ENCODE data around the gene RSPO4.

The RSPO4 gene

DNA sequence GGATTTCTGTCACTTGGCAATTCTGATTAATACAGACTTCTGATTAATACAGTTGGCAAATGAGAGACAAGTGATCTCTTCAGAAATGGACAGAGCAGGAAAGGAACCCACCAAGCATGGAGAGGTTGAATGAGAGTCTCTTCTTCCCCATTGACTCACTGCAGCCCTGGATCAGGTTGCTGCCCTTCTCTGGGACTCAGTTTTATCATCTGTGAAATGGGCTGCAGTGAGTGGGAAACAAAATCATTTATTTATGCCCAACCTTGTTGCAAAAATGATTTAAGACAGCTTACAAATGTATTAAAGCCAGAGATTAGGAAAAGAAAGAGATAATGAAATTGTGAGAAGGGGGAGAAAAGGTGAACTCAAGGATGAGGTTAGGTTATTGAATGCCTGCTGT, 20.8 kb upstream of the RSPO4 start:
- Histone ChIP-seq H3K27me3 (ENCODE audit: insufficient read depth, low read length) (no peaks in the 10 kb centered on the region), H3K27ac (ENCODE audit: low read depth, low read length) (no peak overlapping the region), H3K4me3 (ENCODE audit: low read length) (no peak overlapping the region), H3K4me1 (ENCODE audit: insufficient read depth, low read length) (no peaks in the 10 kb centered on the region), H3K9ac (ENCODE audit: low read depth, low read length) (no peak overlapping the region), H3K9me3 (ENCODE audit: insufficient read depth, low read depth, low read length) (no peaks in the 10 kb centered on the region), H3K36me3 (ENCODE audit: insufficient read depth, low read length) (no peaks in the 10 kb centered on the region)

DNA sequence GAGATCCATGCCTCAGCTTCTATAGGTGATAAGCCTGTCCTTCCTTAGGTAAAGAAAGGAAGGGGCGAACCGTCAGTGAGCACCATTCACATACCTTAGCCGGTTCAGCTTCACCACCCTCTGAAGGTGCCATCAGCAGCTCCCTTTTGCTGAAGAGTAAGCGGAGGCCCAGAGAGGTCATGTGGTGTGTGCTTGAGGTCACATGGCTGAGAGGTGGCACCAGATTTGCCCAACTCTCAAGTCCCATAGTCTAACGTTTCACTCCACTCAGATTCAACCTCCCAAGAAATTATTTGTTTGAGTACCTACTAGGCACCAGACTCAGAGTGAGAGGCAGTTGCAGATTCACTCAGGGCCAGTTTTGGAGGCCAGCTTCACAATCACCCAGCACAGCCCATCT, 18.5 kb upstream of the RSPO4 start:
- Histone ChIP-seq H3K4me1 (ENCODE audit: insufficient read depth, low read length) (no peaks in the 10 kb centered on the region), H3K36me3 (ENCODE audit: insufficient read depth, low read length) (no peaks in the 10 kb centered on the region), H3K27me3 (ENCODE audit: insufficient read depth, low read length) (no peaks in the 10 kb centered on the region), H3K27ac (ENCODE audit: low read depth, low read length) (no peak overlapping the region), H3K9ac (ENCODE audit: low read depth, low read length) (no peak overlapping the region), H3K9me3 (ENCODE audit: insufficient read depth, low read depth, low read length) (no peaks in the 10 kb centered on the region), H3K4me3 (ENCODE audit: low read length) (no peak overlapping the region)
- 90% methylated on average over 5 of the region's 5 CpGs for WGBS

DNA sequence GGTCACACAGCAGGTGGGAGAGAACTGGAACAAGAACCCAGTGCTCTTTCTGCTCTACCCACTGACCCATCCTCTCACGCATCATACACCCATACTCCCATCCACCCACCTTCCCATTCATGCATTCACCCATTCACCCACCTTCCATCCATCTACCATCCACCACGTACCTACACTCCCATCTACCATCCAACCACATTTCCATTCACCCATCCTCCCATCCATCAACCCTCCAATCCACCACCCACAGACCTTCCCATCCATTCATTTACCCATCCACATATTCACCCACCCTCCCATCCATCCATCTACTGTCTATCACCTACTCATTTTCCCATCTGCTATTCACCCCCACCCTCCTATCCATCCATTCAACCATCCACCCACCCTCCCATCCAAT, 17.2 kb upstream of the RSPO4 start:
- Histone ChIP-seq H3K27ac (ENCODE audit: low read depth, low read length) (no peak overlapping the region), H3K27me3 (ENCODE audit: insufficient read depth, low read length) (no peaks in the 10 kb centered on the region), H3K9me3 (ENCODE audit: insufficient read depth, low read depth, low read length) (no peaks in the 10 kb centered on the region), H3K4me1 (ENCODE audit: insufficient read depth, low read length) (no peaks in the 10 kb centered on the region), H3K36me3 (ENCODE audit: insufficient read depth, low read length) (no peaks in the 10 kb centered on the region), H3K4me3 (ENCODE audit: low read length) (no peak overlapping the region), H3K9ac (ENCODE audit: low read depth, low read length) (no peak overlapping the region)
- 49% methylated on average over 2 of the region's 2 CpGs for WGBS

DNA sequence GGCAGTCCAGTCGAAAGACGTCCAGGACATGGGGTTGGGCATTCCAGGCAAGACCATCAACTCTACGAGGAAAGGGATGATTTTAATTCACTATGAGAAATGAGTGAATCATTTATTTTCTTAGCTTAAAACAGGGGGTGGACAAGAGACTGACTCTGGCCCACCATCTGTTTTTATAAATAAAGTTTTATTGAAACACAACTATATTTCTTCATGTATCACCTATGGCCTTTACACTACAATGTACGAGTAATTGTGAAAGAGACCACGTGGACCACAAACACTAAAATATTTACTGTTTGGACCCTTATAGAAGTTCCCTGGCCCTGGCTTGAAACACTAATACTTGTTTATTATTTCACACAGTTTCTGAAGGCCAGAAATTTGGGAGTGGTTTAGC, 15.6 kb upstream of the RSPO4 start:
- Histone ChIP-seq H3K36me3 (ENCODE audit: insufficient read depth, low read length) (no peaks in the 10 kb centered on the region), H3K9ac (ENCODE audit: low read depth, low read length) (no peak overlapping the region), H3K9me3 (ENCODE audit: insufficient read depth, low read depth, low read length) (no peaks in the 10 kb centered on the region), H3K27ac (ENCODE audit: low read depth, low read length) (no peak overlapping the region), H3K4me1 (ENCODE audit: insufficient read depth, low read length) (no peaks in the 10 kb centered on the region), H3K4me3 (ENCODE audit: low read length) (no peak overlapping the region), H3K27me3 (ENCODE audit: insufficient read depth, low read length) (no peaks in the 10 kb centered on the region)
- 56% methylated on average over 5 of the region's 5 CpGs for WGBS

DNA sequence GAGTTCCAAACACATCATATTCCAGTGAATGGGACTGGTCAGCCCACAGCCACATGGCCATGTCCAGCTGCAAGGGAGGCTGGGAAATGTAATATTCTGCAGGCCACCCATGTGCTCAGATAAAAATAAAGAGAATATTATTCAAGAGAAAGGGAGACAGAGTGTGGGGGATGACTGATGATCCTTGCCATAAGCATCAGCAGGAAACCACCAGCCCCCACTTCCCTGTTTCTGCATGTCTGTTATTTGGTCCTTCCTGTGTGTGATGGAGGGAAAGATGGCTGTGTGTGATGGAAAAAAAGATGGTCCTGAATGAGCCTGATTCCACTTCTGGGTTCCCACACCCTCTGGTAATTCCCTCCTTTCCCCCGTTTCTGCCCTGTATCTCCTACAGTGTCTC, 13.1 kb upstream of the RSPO4 start:
- Histone ChIP-seq H3K4me1 (ENCODE audit: insufficient read depth, low read length) (no peaks in the 10 kb centered on the region), H3K4me3 (ENCODE audit: low read length) (no peak overlapping the region), H3K9ac (ENCODE audit: low read depth, low read length) (no peak overlapping the region), H3K36me3 (ENCODE audit: insufficient read depth, low read length) (no peaks in the 10 kb centered on the region), H3K27ac (ENCODE audit: low read depth, low read length) (no peak overlapping the region), H3K27me3 (ENCODE audit: insufficient read depth, low read length) (no peaks in the 10 kb centered on the region), H3K9me3 (ENCODE audit: insufficient read depth, low read depth, low read length) (no peaks in the 10 kb centered on the region)
- WGBS, result 86% methylated on average over 1 of the region's 1 CpG

DNA sequence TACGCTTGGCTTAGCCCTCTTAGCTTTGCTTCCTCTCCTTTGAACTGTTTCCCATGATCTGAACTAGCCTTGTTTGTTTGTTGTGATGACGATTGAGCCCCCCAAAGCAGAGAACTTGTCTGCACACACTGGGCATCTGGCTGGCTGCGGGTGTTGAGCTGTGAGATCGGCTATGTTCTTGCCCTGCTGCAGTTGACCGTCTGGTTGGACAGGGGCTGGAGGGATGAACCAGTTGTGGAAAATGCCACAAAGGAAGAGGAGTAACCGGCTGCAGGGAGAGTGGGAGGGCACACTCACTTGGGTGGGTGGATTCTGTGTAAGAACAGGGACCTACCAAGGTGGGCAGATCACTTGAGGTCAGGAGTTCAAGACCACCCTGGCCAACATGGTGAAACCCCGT, 12.4 kb upstream of the RSPO4 start:
- Histone ChIP-seq H3K4me3 (ENCODE audit: low read length) (no peak overlapping the region), H3K27ac (ENCODE audit: low read depth, low read length) (no peak overlapping the region), H3K9ac (ENCODE audit: low read depth, low read length) (no peak overlapping the region), H3K4me1 (ENCODE audit: insufficient read depth, low read length) (no peaks in the 10 kb centered on the region), H3K27me3 (ENCODE audit: insufficient read depth, low read length) (no peaks in the 10 kb centered on the region), H3K36me3 (ENCODE audit: insufficient read depth, low read length) (no peaks in the 10 kb centered on the region), H3K9me3 (ENCODE audit: insufficient read depth, low read depth, low read length) (no peaks in the 10 kb centered on the region)
- 93% methylated on average over 5 of the region's 7 CpGs for WGBS

DNA sequence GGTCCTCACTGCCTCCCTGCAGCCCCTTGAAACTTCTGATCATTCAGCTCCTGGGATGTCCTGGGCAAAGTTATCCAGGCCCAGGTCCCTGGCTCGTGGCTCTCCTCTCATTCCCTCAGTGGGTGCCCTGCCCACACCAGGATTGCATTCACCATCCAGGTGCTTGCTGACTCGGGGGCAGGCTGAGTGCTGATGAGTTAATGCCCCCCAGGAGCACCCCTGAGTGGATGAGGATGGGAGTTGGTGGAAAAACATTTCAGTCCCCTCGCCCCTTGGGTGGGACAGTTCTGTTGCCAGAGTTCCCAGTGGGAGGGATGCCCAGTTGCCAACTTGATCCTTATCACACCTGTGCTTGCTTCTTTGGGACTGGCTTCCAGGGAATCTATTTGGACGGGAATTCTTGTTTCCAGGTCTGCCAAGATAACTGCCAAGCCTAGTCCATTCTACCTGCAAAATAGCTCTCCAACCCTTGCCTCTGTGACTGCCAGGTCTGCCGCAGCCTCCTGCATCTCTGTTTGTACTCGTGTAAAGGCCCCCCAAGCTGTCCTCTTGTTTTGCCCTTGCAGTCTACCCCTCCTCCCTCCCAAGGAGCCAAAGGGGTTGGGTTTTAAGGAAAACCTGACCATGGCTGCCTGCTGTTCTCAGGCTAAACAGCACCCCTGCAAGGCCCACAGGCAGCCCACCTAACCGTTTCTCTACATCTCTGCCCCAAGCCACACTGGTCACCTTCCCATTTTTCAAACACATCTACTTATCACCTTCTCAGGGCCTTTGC, 11.6 kb upstream of the RSPO4 start:
- Histone ChIP-seq H3K4me3 (ENCODE audit: low read length) (no peak overlapping the region), H3K27ac (ENCODE audit: low read depth, low read length) (no peak overlapping the region), H3K9me3 (ENCODE audit: insufficient read depth, low read depth, low read length) (no peaks in the 10 kb centered on the region), H3K9ac (ENCODE audit: low read depth, low read length) (no peak overlapping the region), H3K36me3 (ENCODE audit: insufficient read depth, low read length) (no peaks in the 10 kb centered on the region), H3K4me1 (ENCODE audit: insufficient read depth, low read length) (no peaks in the 10 kb centered on the region), H3K27me3 (ENCODE audit: insufficient read depth, low read length) (no peaks in the 10 kb centered on the region)
- WGBS, result 84% methylated on average over 7 of the region's 7 CpGs

DNA sequence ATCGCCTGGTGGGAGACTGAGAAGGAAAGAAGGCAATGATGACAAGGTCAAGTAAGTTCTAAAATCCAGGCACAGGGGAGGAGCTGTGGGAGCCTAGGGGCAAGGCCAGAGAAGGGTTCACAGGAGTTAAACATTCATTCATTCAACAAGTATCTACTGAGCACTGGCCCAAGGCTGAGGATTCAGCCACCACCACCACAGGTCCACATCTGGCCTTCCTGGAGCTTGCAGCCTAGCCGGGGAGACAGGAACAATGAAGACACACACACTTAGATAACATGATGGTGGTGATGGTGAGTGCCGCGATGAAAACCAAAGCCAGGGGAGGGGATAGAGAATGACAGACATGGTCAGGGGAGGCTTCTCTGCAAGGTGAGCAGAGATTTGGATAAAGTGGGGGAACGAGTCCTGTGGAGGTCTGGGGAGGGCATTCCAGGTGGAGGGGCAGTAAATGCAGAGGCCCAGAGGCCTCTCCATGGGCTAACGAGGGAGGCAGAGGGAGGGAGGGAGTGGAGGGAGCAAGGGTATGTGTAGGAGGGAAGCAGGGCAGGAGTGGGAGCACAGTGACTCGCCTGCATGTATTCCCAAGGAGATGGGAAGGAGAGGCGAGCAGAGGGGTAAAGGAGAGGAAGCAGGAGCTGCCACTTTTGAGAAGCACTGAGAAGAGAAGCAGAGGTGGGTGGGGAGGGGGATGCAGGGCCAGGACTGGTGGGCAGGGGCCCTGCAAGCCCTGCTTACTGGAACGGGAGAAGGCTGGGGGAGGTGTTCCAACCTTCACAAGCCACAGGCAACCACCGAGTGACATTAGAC, 10.5 kb upstream of the RSPO4 start:
- Histone ChIP-seq H3K4me1 (ENCODE audit: insufficient read depth, low read length) (no peaks in the 10 kb centered on the region), H3K9ac (ENCODE audit: low read depth, low read length) (no peak overlapping the region), H3K36me3 (ENCODE audit: insufficient read depth, low read length) (no peaks in the 10 kb centered on the region), H3K27ac (ENCODE audit: low read depth, low read length) (no peak overlapping the region), H3K27me3 (ENCODE audit: insufficient read depth, low read length) (no peaks in the 10 kb centered on the region), H3K4me3 (ENCODE audit: low read length) (no peak overlapping the region), H3K9me3 (ENCODE audit: insufficient read depth, low read depth, low read length) (no peaks in the 10 kb centered on the region)
- WGBS, result 77% methylated on average over 9 of the region's 10 CpGs

DNA sequence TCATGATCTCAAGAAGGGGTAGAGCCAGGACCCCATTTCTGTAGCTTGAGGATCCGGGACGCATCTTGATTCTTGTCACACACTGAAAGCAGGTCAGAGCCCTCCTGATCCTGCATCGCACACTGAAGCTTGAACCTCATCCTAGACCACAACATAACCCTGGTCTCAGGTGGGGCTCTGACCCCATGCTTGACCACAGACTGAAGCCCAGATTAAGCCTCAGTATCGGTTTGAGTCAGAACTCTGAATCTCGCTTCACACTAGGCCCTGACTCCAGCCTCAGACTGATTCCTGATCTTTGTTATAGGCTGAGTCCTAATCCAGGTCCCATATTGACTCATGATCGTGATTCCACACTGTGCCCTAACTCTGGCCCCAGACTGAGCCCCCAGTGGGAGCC, 8.5 kb upstream of the RSPO4 start:
- H3K4me3 ChIP-seq (ENCODE audit: low read length), result no peak overlapping the region
- no peaks in the 10 kb centered on the region for H3K27me3 ChIP-seq (ENCODE audit: insufficient read depth, low read length)
- no peaks in the 10 kb centered on the region for H3K36me3 ChIP-seq (ENCODE audit: insufficient read depth, low read length)
- H3K4me1 ChIP-seq (ENCODE audit: insufficient read depth, low read length), result no peaks in the 10 kb centered on the region
- WGBS, result 94% methylated on average over 6 of the region's 6 CpGs
- no peaks in the 10 kb centered on the region for H3K9me3 ChIP-seq (ENCODE audit: insufficient read depth, low read depth, low read length)
- H3K9ac ChIP-seq (ENCODE audit: low read depth, low read length), result no peak overlapping the region
- no peak overlapping the region for H3K27ac ChIP-seq (ENCODE audit: low read depth, low read length)

DNA sequence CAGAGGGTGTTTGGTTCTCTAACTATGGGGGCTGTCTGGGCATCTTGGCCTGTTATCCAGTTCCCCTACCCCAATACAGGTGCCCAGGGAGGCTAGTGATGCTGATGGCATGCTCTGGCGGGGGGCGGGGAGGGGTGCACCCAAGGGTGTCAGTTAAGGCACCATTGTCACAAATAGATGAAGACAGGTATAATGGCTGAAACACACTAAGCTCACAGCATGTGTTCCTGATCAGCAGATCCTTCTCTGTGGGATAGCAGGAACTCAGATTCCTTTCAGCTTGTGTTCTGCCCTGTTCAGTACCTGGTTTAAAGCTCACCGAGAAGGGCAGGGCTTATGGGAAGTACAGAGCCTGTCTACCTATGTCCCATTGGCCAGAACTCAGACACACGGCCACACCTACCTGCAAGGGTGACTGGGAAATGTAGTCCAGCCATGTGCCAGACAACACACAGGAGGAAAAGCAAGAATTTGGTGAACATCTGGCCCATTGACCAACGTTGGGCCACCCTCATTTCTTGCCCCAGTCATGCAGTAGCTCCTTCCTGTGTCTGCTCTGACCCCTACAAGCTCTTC, 3.4 kb upstream of the RSPO4 start:
- Histone ChIP-seq H3K9ac (ENCODE audit: low read depth, low read length) (no peak overlapping the region), H3K27me3 (ENCODE audit: insufficient read depth, low read length) (peaks cover 25% of the 10 kb centered on the region), H3K27ac (ENCODE audit: low read depth, low read length) (0 out of 2 replicates have a peak overlapping the region, but pooled peaks have one; percentile 18), H3K4me3 (ENCODE audit: low read length) (no peak overlapping the region; the same call in 1 of the 2 replicates), H3K4me1 (ENCODE audit: insufficient read depth, low read length) (peaks cover 5% of the 10 kb centered on the region; the same call in 1 of the 2 replicates), H3K9me3 (ENCODE audit: insufficient read depth, low read depth, low read length) (no peaks in the 10 kb centered on the region), H3K36me3 (ENCODE audit: insufficient read depth, low read length) (no peaks in the 10 kb centered on the region)
- WGBS, result 45% methylated on average over 5 of the region's 5 CpGs

DNA sequence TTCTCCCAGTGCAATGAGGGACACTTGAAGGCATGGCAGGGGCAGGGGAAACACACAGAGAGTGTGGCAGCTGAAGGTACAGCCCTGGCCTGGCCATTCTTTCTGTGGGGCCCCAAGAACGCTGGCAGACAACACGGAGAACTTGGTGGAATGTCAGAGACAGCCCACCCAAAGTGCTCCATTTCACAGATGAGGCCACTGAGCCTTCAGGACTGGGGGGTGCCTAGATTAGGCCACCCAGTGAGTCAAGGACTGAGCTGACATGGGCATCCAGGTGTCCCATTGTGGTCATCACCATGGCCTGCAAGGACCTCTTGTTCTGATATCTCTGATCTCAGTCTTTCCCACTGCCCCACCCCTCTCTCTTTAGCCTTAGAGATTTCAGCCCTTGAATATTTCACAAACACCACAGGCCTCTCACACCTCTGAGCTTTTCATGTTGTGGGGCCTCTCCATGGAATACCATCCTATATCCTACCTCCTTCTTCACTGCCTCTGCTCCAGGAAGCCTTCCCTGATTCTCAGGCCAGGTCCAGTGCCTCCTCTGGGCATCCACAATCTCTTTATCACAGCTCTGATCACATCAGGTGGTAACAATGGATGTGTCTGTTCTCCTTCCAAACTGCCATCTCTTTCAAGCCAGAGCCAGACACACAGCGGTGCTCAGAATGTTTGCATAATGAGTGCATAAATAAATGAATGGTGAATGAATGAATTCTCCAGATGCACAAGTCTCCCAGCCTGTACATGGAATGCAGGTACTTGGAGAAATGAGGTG, 2.0 kb upstream of the RSPO4 start:
- H3K4me1 ChIP-seq (ENCODE audit: insufficient read depth, low read length), result peaks cover 5% of the 10 kb centered on the region; the same call in 1 of the 2 replicates

More for the DNA sequence above, 2.0 kb upstream of the RSPO4 start:
- 88% methylated on average over 3 of the region's 3 CpGs for WGBS
- Histone ChIP-seq H3K9me3 (ENCODE audit: insufficient read depth, low read depth, low read length) (no peaks in the 10 kb centered on the region), H3K9ac (ENCODE audit: low read depth, low read length) (no peak overlapping the region), H3K27me3 (ENCODE audit: insufficient read depth, low read length) (peaks cover 31% of the 10 kb centered on the region), H3K4me3 (ENCODE audit: low read length) (no peak overlapping the region), H3K36me3 (ENCODE audit: insufficient read depth, low read length) (no peaks in the 10 kb centered on the region), H3K27ac (ENCODE audit: low read depth, low read length) (no peak overlapping the region)

Measured in HUES64 (cell line).